SU-DHL-6 (cell line): ENCODE results near the gene RASGRP4.

Experiments
- EZH2phosphoT487 ChIP-seq: fragments of 200-600 bp; sonication (generic), shearing (Covaris generic); conservative IDR thresholded peaks from 2 replicates; pipeline ENCODE4 v1.6.1; 2018; ENCODE audit warnings: mild to moderate bottlenecking, antibody characterized with exemption, low read length, moderate library complexity, mixed read lengths
- TF ChIP-seq, protein P1 (sequence below): fragments of 200-600 bp; sonication (generic); IDR thresholded peaks from one replicate; pipeline ENCODE4 v1.5.1; 2017; ENCODE audit warnings: antibody characterized with exemption, mild to moderate bottlenecking, low read length, moderate library complexity; ENCODE audit not compliant: insufficient read depth, poor library complexity, severe bottlenecking

DNA sequence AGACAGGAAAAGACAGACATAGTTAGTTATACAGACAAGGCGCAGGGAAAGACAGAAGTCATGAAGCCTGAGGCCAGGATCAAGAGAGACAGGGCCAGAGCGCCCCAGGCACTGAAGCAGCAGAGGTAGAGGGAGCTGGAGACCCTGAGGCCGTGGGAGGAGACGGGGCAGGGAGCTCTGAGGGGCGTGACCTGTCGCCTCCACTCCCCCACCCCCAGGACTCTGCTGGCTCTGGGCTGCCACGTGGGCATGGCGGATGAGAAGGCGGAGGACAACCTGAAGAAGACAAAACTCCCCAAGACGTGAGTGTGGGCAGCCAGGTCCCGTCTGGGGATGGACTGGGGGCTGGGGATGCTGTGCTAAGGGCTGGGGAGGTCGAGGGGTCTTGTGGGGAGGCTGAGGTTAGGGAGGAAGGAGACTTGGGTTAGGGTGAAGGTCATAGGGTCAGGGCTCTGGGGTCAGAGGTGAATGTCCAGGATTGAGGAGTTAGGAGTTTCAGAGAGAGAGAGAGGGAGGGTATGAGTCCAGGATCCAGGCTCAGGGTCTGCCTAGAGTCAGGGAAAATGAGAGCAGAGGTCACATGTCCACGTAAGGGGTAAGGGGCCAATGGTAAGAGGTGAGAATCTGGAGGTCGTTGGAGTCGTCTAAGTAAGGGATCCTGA, 38.5 kb upstream of the RASGRP4 start:
- TF ChIP-seq, protein P1, sequence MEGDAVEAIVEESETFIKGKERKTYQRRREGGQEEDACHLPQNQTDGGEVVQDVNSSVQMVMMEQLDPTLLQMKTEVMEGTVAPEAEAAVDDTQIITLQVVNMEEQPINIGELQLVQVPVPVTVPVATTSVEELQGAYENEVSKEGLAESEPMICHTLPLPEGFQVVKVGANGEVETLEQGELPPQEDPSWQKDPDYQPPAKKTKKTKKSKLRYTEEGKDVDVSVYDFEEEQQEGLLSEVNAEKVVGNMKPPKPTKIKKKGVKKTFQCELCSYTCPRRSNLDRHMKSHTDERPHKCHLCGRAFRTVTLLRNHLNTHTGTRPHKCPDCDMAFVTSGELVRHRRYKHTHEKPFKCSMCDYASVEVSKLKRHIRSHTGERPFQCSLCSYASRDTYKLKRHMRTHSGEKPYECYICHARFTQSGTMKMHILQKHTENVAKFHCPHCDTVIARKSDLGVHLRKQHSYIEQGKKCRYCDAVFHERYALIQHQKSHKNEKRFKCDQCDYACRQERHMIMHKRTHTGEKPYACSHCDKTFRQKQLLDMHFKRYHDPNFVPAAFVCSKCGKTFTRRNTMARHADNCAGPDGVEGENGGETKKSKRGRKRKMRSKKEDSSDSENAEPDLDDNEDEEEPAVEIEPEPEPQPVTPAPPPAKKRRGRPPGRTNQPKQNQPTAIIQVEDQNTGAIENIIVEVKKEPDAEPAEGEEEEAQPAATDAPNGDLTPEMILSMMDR, result no peak
- TF ChIP-seq EZH2phosphoT487, result no peak
